Measurements from ENCODE around the gene ANGPTL8. TPM values are rescaled to one million over a fixed set of nuclear protein-coding genes. Genes with fewer than 3 reads are reported as not detected.

The ANGPTL8 gene
- total and polyA plus RNA-seq, 2 of the 4 experiments (the other 2 are of a cell fraction): not detected

DNA sequence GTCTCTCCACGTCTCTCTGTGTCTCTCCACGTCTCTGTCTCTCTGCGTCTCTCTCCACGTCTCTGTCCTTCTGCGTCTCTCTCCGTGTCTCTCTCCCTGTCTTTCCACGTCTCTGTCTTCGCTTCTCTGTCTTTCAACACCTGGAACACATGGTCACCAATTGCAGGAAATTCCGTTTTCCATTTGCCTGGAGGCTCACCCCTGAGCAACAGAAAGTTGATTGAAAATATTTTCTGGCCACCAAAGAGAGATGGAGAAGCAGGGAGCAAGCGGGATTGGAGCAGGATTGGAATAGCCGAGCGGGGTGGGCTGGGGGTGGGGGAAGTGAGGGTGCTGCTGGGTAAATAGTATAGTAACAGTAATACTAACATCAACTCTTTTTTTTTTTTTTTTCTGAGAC, 43.7 kb upstream of the ANGPTL8 start:
- peak overlapping the region; percentile 99 for H3K23ac ChIP-seq (ENCODE audit: low read depth, low read length)
- peak overlapping the region; percentile 94 for H3K9ac ChIP-seq (ENCODE audit: low read depth, low read length)
- H2AK9ac ChIP-seq (replicated peaks; ENCODE audit: low read depth, low read length, poor library complexity): peak overlapping the region; percentile 97
- dilution Hi-C loops (cut with HindIII; ENCODE audit: low sequenced_read_pairs, unreplicated experiment): no loop called here
- intact Hi-C loops (cut with micrococcal nuclease): no loop called here
- peak overlapping the region; percentile 98 for H3K4ac ChIP-seq (ENCODE audit: low read depth, low read length)
- no peak for TF ChIP-seq NFE2L2 (IDR thresholded peaks at IDR 0.05; ENCODE audit: low read depth, low read length)
- no peak for TF ChIP-seq MAFK (IDR thresholded peaks at IDR 0.05; ENCODE audit: low read depth, low read length)
- no peak for TF ChIP-seq RAD21 (IDR thresholded peaks at IDR 0.05; ENCODE audit: low read length)
- no peak for TF ChIP-seq CHD1 (IDR thresholded peaks at IDR 0.05; ENCODE audit: low read depth, low read length)
- no peak for TF ChIP-seq MXI1 (IDR thresholded peaks at IDR 0.05; ENCODE audit: borderline replicate concordance, low read depth, low read length)
- TF ChIP-seq, protein P1, sequence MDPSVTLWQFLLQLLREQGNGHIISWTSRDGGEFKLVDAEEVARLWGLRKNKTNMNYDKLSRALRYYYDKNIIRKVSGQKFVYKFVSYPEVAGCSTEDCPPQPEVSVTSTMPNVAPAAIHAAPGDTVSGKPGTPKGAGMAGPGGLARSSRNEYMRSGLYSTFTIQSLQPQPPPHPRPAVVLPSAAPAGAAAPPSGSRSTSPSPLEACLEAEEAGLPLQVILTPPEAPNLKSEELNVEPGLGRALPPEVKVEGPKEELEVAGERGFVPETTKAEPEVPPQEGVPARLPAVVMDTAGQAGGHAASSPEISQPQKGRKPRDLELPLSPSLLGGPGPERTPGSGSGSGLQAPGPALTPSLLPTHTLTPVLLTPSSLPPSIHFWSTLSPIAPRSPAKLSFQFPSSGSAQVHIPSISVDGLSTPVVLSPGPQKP (IDR thresholded peaks at IDR 0.05; ENCODE audit: borderline replicate concordance, low read depth, low read length): no peak
- TF ChIP-seq BHLHE40 (IDR thresholded peaks at IDR 0.05; ENCODE audit: low read depth, low read length): no peak
- no peak for TF ChIP-seq MAZ (IDR thresholded peaks at IDR 0.05; ENCODE audit: borderline replicate concordance, low read depth, low read length)
- H3K14ac ChIP-seq (replicated peaks; ENCODE audit: low read depth, low read length): peak overlapping the region; percentile 98
- peak overlapping the region; percentile 94; the same call in 2 of the 3 replicates for H2BK15ac ChIP-seq (ENCODE audit: low read depth, low read length)
- peak overlapping the region; percentile 66 for H4K5ac ChIP-seq (ENCODE audit: low read depth, low read length)
- H3K18ac ChIP-seq (ENCODE audit: low read depth, low read length): peak overlapping the region; percentile 65
- H3K4me3 ChIP-seq (ENCODE audit: insufficient read depth, low read depth, low read length): peak overlapping the region; percentile 54
- peaks cover 17% of the 10 kb centered on the region for H3K4me1 ChIP-seq (ENCODE audit: control insufficient read depth, insufficient read depth, low read length)
- H3K36me3 ChIP-seq (ENCODE audit: control insufficient read depth, insufficient read depth, low read length): peaks cover 42% of the 10 kb centered on the region
- ATAC-seq (ENCODE audit: low read depth) (no peak), DNase-seq (no peak)
- peak overlapping the region; percentile 100 for H3K27ac ChIP-seq (ENCODE audit: insufficient read depth, low read length)
- H2AFZ ChIP-seq (replicated peaks; ENCODE audit: low read length, poor library complexity): peak overlapping the region; percentile 34
- no peaks in the 10 kb centered on the region for H3K27me3 ChIP-seq (ENCODE audit: control insufficient read depth, insufficient read depth, low read length)
- H4K91ac ChIP-seq (ENCODE audit: insufficient read depth, low read depth, low read length): peak overlapping the region; percentile 92
- H3K9me3 ChIP-seq (ENCODE audit: control insufficient read depth, insufficient read depth, low read length): no peaks in the 10 kb centered on the region
- peaks cover 21 to 61% of the 10 kb centered on the region in 2 experiments for H3K79me1 ChIP-seq (ENCODE audit: low read depth in 1 of 2, low read length in 2 of 2)
- ChIA-PET CTCF (interaction anchor here (1.2 kb wide), 1 partner anchor 8 kb away, joined by 3 read pairs; no protein-coding TSS in a partner anchor), POLR2A (ENCODE audit: unreplicated experiment) (no interaction called here)
- peak overlapping the region; percentile 80 for H2BK5ac ChIP-seq (ENCODE audit: low read depth, low read length, poor library complexity, severe bottlenecking)
- peak overlapping the region; percentile 81 for H2BK20ac ChIP-seq (ENCODE audit: low read depth, low read length)
- H2BK120ac ChIP-seq (ENCODE audit: low read depth, low read length): peak overlapping the region; percentile 90
- peaks cover 7% of the 10 kb centered on the region for H3K9me1 ChIP-seq (ENCODE audit: insufficient read depth, low read length)
- peak overlapping the region; percentile 69 for H3K56ac ChIP-seq (ENCODE audit: extremely low read depth, insufficient read depth, low read length)
- H4K20me1 ChIP-seq (ENCODE audit: insufficient read depth, low read length): peaks cover 17% of the 10 kb centered on the region; the same call in 1 of the 2 replicates
- H3K4me2 ChIP-seq (ENCODE audit: low read depth, low read length): peak overlapping the region; percentile 99
- H2AK5ac ChIP-seq (ENCODE audit: low read depth, low read length): peak overlapping the region; percentile 100
- in situ Hi-C loops (cut with MboI; ENCODE audit: low sequenced_read_pairs): no loop called here
- BruUV-seq (replicated peaks): no TSS peak
- peak overlapping the region; percentile 70 to 90 for H4K8ac ChIP-seq (ENCODE audit: low read depth in 2 of 2, low read length in 2 of 2)
- WGBS, 2 experiments (ENCODE audit: extremely low coverage in 2 of 2, insufficient read length in 1 of 2): 67% methylated on average over 5 of the region's 12 CpGs; no CpG with 5 or more reads in 1 of the 2 experiments

All from IMR-90 (cell line).